SK-N-SH (cell line): ENCODE measurements around the gene NEUROG3. TPM values are rescaled to one million over a fixed set of nuclear protein-coding genes. Genes with fewer than 3 reads are reported as not detected.

Experiments used
- CTCF ChIA-PET: fragments of 300-600, 350-600 bp; formaldehyde crosslinking; extraction: SDS; loops from one replicate; lab custom pipeline; 2021; lab: Yijun Ruan, JAX
- POLR2A ChIA-PET: fragments of 350-600 bp; sonication (Branson Sonifier 250); formaldehyde crosslinking; extraction: SDS; loops from one replicate; lab custom pipeline; 2020; ENCODE audit warnings: antibody characterized with exemption, inconsistent platforms; lab: Yijun Ruan, JAX
- DNase-seq: peaks from one replicate; pipeline ENCODE4 v3.0.0; 2012
- H2AFZ ChIP-seq: fragments of 200-600 bp; sonication (generic); 2 replicates; pipeline ENCODE4 v1.8.1; 2016; ENCODE audit warnings: antibody characterized with exemption, mild to moderate bottlenecking, low read depth
- H3F3A ChIP-seq: fragments of 200-600 bp; sonication (generic); replicated peaks from 2 replicates; pipeline ENCODE3; 2016; ENCODE audit warnings: antibody characterized with exemption, mild to moderate bottlenecking; ENCODE audit not compliant: insufficient read depth
- H3K27ac ChIP-seq, 2 experiments: fragments of 200-500 bp in 1 of 2; fragments of 200-600 bp in 1 of 2; sonication (Bioruptor generic) in 1 of 2; sonication (generic), shearing (Covaris generic) in 1 of 2; 2 replicates each; pipeline versions ENCODE4 v1.5.1 to v1.6.1; 2014 to 2016; ENCODE audit warnings: low read depth in 2 of 2, inconsistent platforms in 1 of 2, low read length in 1 of 2, mild to moderate bottlenecking in 1 of 2, mixed read lengths in 1 of 2
- H3K27me3 ChIP-seq: fragments of 200-600 bp; sonication (generic), shearing (Covaris generic); 2 replicates; pipeline ENCODE4 v1.6.1; 2016; ENCODE audit warnings: mixed run types; ENCODE audit not compliant: insufficient read depth
- H3K36me3 ChIP-seq, 2 experiments: fragments of 200-500 bp in 1 of 2; fragments of 200-600 bp in 1 of 2; sonication (Bioruptor generic) in 1 of 2; sonication (generic) in 1 of 2; replicated peaks in 1 of 2; 2 replicates each; pipeline versions ENCODE3 to v1.5.1; 2014 to 2016; ENCODE audit warnings: low read length in 1 of 2, mild to moderate bottlenecking in 1 of 2; ENCODE audit not compliant: insufficient read depth in 2 of 2, control insufficient read depth in 1 of 2
- H3K4me1 ChIP-seq, 2 experiments: fragments of 200-500 bp in 1 of 2; fragments of 200-600 bp in 1 of 2; sonication (Bioruptor generic) in 1 of 2; sonication (generic), shearing (Covaris generic) in 1 of 2; 2 replicates each; pipeline versions ENCODE4 v1.5.1 to v1.6.1; 2014 to 2016; ENCODE audit warnings: low read depth in 1 of 2, low read length in 1 of 2, mixed run types in 1 of 2; ENCODE audit not compliant: insufficient read depth in 2 of 2, control insufficient read depth in 1 of 2
- H3K4me2 ChIP-seq: fragments of 200-600 bp; sonication (generic), shearing (Covaris generic); 2 replicates; pipeline ENCODE4 v1.6.1; 2017; ENCODE audit warnings: mixed run types
- H3K4me3 ChIP-seq, 2 experiments: fragments of 200-500 bp in 1 of 2; fragments of 200-600 bp in 1 of 2; sonication (Bioruptor generic) in 1 of 2; sonication (generic), shearing (Covaris generic) in 1 of 2; 2 replicates each; pipeline versions ENCODE4 v1.5.1 to v1.8.1; 2014 to 2016; ENCODE audit warnings: low read depth in 2 of 2, inconsistent platforms in 1 of 2, low read length in 1 of 2, mild to moderate bottlenecking in 1 of 2, mixed read lengths in 1 of 2, moderate library complexity in 1 of 2
- H3K79me2 ChIP-seq: fragments of 200-600 bp; sonication (generic); 2 replicates; pipeline ENCODE4 v1.8.1; 2017; ENCODE audit warnings: mild to moderate bottlenecking; ENCODE audit not compliant: insufficient read depth
- H3K9ac ChIP-seq: fragments of 200-600 bp; sonication (generic); 2 replicates; pipeline ENCODE4 v1.6.1; 2017; ENCODE audit warnings: mixed run types
- H3K9me2 ChIP-seq: fragments of 200-600 bp; sonication (generic); 2 replicates; pipeline ENCODE4 v1.6.1; 2017; ENCODE audit warnings: mixed run types
- H3K9me3 ChIP-seq: fragments of 200-600 bp; sonication (generic); 2 replicates; pipeline ENCODE4 v1.6.1; 2017; ENCODE audit warnings: mixed run types, mild to moderate bottlenecking, moderate library complexity
- H4K20me1 ChIP-seq: fragments of 200-600 bp; sonication (generic); 2 replicates; pipeline ENCODE4 v1.6.1; 2017; ENCODE audit warnings: mild to moderate bottlenecking, mixed run types; ENCODE audit not compliant: insufficient read depth
- MAX ChIP-seq: IDR thresholded peaks from 2 replicates; pipeline ENCODE4 v1.4.0; 2012; ENCODE audit warnings: low read depth
- MEF2A ChIP-seq: IDR thresholded peaks from 2 replicates; pipeline ENCODE4 v1.4.0; 2012; ENCODE audit warnings: low read depth, borderline replicate concordance
- POLR2AphosphoS5 ChIP-seq: IDR thresholded peaks from 2 replicates; pipeline ENCODE4 v1.6.1; 2012; ENCODE audit warnings: low read depth, low read length
- USF2 ChIP-seq: fragments of 150-350 bp; IDR thresholded peaks from 2 replicates; pipeline ENCODE4 v1.6.1; 2017; ENCODE audit warnings: antibody characterized with exemption, low read length, low read depth, borderline replicate concordance
- WGBS: methylation state at CpG from one replicate; pipeline ENCODE4 v1.1.6; 2017; ENCODE audit warnings: low lambda C conversion rate; 5-methylcytosine and 5-hydroxymethylcytosine counted together
- polyA plus RNA-seq, 3 experiments: library from polyadenylated mRNA; depleted of rRNA; stranded (reverse); fragments of >200 nt; gene quantifications; 2 replicates each; pipeline ENCODE4 v1.2.3, GENCODE V29; 2012
- TF ChIP-seq, protein P1 (sequence below): IDR thresholded peaks from 2 replicates; pipeline ENCODE4 v1.4.0; 2012; ENCODE audit warnings: low read depth, borderline replicate concordance

The NEUROG3 gene
- polyA plus RNA-seq, 1 of the 3 experiments (the other 2 are of a cell fraction) = not detected

DNA sequence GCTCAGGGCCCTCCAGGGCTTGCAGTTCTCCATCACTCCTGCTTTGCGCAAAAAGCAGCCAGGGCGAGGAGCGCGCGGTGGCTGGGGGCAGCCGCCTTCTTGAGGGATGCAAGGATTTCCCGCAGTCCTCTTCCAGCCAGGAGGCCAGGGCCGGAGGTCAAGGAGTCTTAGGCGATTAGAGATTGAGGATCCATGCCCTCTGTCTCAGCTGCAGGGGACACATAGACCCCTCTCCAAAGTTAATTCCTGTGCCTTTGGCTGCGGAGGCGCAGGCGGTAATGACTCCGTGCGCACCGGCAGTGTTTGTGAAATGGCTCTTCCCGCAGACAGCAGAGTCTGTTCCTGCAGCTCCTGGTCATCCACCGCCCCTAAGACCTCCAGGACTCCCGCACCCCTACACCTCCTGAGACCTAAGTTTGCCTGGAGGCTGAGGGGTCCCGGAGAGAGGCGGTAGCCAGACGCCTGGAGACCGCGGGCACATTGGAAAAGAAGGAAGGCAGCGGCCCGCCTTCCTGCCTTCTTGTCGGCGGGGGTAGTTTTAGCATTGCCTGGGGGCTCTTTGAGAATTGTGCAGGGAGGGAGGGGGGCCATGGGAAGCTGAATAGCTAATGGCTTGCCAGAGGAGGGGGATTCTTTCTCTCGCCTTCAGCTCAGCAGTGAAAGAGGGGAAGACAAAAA lies 3.3 kb upstream of the NEUROG3 start:
- Histone ChIP-seq H3K9me3 (no peaks in the 10 kb centered on the region), H3F3A (no peaks in the 10 kb centered on the region), H2AFZ (no peak overlapping the region), H3K9ac (no peak overlapping the region), H3K36me3 (no peaks in the 10 kb centered on the region), H3K4me2 (no peak overlapping the region), H4K20me1 (no peaks in the 10 kb centered on the region), H3K4me1 (peaks cover 0 to 19% of the 10 kb centered on the region in 2 experiments; a peak in 1 of 4 replicates), H3K27me3 (peaks cover 76% of the 10 kb centered on the region), H3K79me2 (no peaks in the 10 kb centered on the region), H3K9me2 (no peaks in the 10 kb centered on the region), H3K27ac (no peak overlapping the region)
- DNase-seq = peak; percentile 21
- CTCF ChIA-PET = interaction anchor here (1.3 to 1.6 kb wide), 2 partner anchors 62 to 126 kb away, joined by 4 read pairs; partner anchors contain the start of gene TSPAN15
- POLR2A ChIA-PET = no interaction called here
- WGBS = 8% methylated on average over 12 of the region's 28 CpGs
- TF ChIP-seq, protein P1, sequence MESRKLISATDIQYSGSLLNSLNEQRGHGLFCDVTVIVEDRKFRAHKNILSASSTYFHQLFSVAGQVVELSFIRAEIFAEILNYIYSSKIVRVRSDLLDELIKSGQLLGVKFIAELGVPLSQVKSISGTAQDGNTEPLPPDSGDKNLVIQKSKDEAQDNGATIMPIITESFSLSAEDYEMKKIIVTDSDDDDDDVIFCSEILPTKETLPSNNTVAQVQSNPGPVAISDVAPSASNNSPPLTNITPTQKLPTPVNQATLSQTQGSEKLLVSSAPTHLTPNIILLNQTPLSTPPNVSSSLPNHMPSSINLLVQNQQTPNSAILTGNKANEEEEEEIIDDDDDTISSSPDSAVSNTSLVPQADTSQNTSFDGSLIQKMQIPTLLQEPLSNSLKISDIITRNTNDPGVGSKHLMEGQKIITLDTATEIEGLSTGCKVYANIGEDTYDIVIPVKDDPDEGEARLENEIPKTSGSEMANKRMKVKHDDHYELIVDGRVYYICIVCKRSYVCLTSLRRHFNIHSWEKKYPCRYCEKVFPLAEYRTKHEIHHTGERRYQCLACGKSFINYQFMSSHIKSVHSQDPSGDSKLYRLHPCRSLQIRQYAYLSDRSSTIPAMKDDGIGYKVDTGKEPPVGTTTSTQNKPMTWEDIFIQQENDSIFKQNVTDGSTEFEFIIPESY = no peak
- no peak for TF ChIP-seq MEF2A
- TF ChIP-seq POLR2AphosphoS5 = no peak
- TF ChIP-seq, all 33 proteins: peak for 0
- no peak overlapping the region for H3K4me3 ChIP-seq

DNA sequence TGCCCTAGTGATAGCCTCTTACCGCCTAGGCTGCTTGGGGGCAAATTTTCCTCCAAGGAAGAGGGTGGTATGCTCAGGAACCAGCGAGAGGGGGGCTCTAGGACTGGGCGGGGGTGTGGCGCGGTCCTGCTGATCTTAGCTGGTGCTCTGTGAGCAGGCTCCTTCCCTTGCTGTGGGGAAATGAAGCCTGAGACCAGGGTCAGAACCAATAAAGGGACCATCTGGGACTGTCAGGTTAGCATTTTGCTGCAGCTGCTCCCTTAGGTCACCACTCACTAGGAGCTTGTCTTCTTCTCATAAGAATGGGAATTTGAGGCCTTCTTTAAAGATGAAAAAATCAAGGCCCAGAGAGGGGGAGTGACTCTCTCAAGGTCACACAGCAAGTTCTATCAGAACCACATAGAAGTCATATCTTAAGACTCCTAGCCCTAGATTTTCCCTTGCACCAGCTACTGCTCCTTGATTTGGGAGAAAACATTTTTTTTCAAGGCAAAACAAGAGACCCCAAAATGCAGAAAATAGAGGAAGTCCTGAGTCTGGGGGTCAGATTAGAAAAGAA lies 2.0 kb upstream of the NEUROG3 start:
- no peak overlapping the region; a peak in 1 of 4 replicates for H3K4me3 ChIP-seq
- no peaks in the 10 kb centered on the region for H3K79me2 ChIP-seq
- no peak overlapping the region for H3K4me2 ChIP-seq
- H3K9me2 ChIP-seq = no peaks in the 10 kb centered on the region
- WGBS = 0% methylated on average over 4 of the region's 5 CpGs
- H3F3A ChIP-seq = no peaks in the 10 kb centered on the region
- no peaks in the 10 kb centered on the region for H4K20me1 ChIP-seq
- H2AFZ ChIP-seq = no peak overlapping the region
- H3K4me1 ChIP-seq = peaks cover 0 to 19% of the 10 kb centered on the region in 2 experiments; a peak in 1 of 4 replicates
- no peak overlapping the region for H3K9ac ChIP-seq
- H3K9me3 ChIP-seq = no peaks in the 10 kb centered on the region
- H3K27me3 ChIP-seq = peaks cover 88% of the 10 kb centered on the region
- no peaks in the 10 kb centered on the region for H3K36me3 ChIP-seq
- POLR2A ChIA-PET = no interaction called here
- CTCF ChIA-PET = interaction anchor here (1.1 to 1.6 kb wide), 2 partner anchors 64 to 339 kb away, joined by 3 to 4 read pairs; no protein-coding TSS in a partner anchor
- H3K27ac ChIP-seq = no peak overlapping the region
- no peak for TF ChIP-seq USF2
- TF ChIP-seq MAX = no peak
- no peak for DNase-seq
